Measurements from ENCODE around the gene LDLRAD3. TPM values are rescaled to one million over a fixed set of nuclear protein-coding genes. Genes with fewer than 3 reads are reported as not detected.

The LDLRAD3 gene
- total and polyA plus RNA-seq, 7 donors, result 5.9 to 20.7 (median 12.1) TPM

GRCh38 chr11:36162883-36163434, 219.1 kb downstream of the LDLRAD3 start:
- ATAC-seq (no peak), DNase-seq (no peak)
- no peaks in the 10 kb centered on the region for H3K36me3 ChIP-seq (ENCODE audit: insufficient read depth in 1 of 2, low read depth in 1 of 2)
- peaks cover 0 to 1% (median 0%) of the 10 kb centered on the region in 3 donors for H3K27me3 ChIP-seq (ENCODE audit: insufficient read depth in 3 of 3, low read length in 2 of 3)
- no peaks in the 10 kb centered on the region for H3K9me3 ChIP-seq
- no peak overlapping the region for H3K4me3 ChIP-seq
- H3K4me1 ChIP-seq, result peaks cover 19% of the 10 kb centered on the region
- H3K27ac ChIP-seq, result no peak overlapping the region
- TF ChIP-seq CTCF (IDR thresholded peaks at IDR 0.05), result no peak
- intact Hi-C loops (cut with DNase I), result no loop called here
- 36 to 41% (median 41%) methylated on average over 5 of the region's 5 CpGs for WGBS, 3 donors

GRCh38 chr11:36164506-36165250, 220.8 kb downstream of the LDLRAD3 start:
- peaks cover 19% of the 10 kb centered on the region for H3K4me1 ChIP-seq
- DNase-seq (no peak), ATAC-seq (peak in 3 of 4 donors; percentile 23 to 49 (median 45))
- no peaks in the 10 kb centered on the region for H3K36me3 ChIP-seq (ENCODE audit: insufficient read depth in 1 of 2, low read depth in 1 of 2)
- no peaks in the 10 kb centered on the region for H3K9me3 ChIP-seq
- no peak for TF ChIP-seq CTCF (IDR thresholded peaks at IDR 0.05)
- intact Hi-C loops (cut with DNase I), result no loop called here
- H3K27ac ChIP-seq, result no peak overlapping the region
- H3K27me3 ChIP-seq (ENCODE audit: insufficient read depth in 3 of 3, low read length in 2 of 3), result peaks cover 0 to 1% (median 0%) of the 10 kb centered on the region in 3 donors
- 73 to 81% (median 76%) methylated on average over 6 of the region's 6 CpGs for WGBS, 3 donors
- H3K4me3 ChIP-seq, result no peak overlapping the region

GRCh38 chr11:36165621-36166397, 221.9 kb downstream of the LDLRAD3 start:
- DNase-seq (no peak), ATAC-seq (no peak)
- no peak overlapping the region for H3K4me3 ChIP-seq
- peaks cover 19% of the 10 kb centered on the region for H3K4me1 ChIP-seq
- H3K27ac ChIP-seq, result no peak overlapping the region
- H3K36me3 ChIP-seq (ENCODE audit: insufficient read depth in 1 of 2, low read depth in 1 of 2), result no peaks in the 10 kb centered on the region
- no peak for TF ChIP-seq CTCF (IDR thresholded peaks at IDR 0.05)
- H3K27me3 ChIP-seq (ENCODE audit: insufficient read depth in 3 of 3, low read length in 2 of 3), result peaks cover 0 to 1% (median 0%) of the 10 kb centered on the region in 3 donors
- 75 to 81% (median 78%) methylated on average over 3 of the region's 3 CpGs for WGBS, 3 donors
- H3K9me3 ChIP-seq, result no peaks in the 10 kb centered on the region
- intact Hi-C loops (cut with DNase I), result no loop called here

- H3K9me3 ChIP-seq, result no peaks in the 10 kb centered on the region
- H3K36me3 ChIP-seq (ENCODE audit: insufficient read depth in 1 of 2, low read depth in 1 of 2), result no peaks in the 10 kb centered on the region
- no peak overlapping the region for H3K27ac ChIP-seq
- WGBS, 3 donors, result 83 to 89% (median 83%) methylated on average over 4 of the region's 4 CpGs
- H3K27me3 ChIP-seq (ENCODE audit: insufficient read depth in 3 of 3, low read length in 2 of 3), result peaks cover 0 to 1% (median 0%) of the 10 kb centered on the region in 3 donors
- ATAC-seq (no peak), DNase-seq (no peak)
- no peak overlapping the region for H3K4me3 ChIP-seq
- no peak for TF ChIP-seq CTCF (IDR thresholded peaks at IDR 0.05)
- intact Hi-C loops (cut with DNase I), result no loop called here
- H3K4me1 ChIP-seq, result peaks cover 13% of the 10 kb centered on the region
These were observed 223.2 kb downstream of the LDLRAD3 start for GRCh38 chr11:36167073-36167472.

All from psoas muscle (tissue), 8 donors.